HG02938 (cell line): ENCODE measurements around the gene FAM184B.

Experiments used
- ATAC-seq: cut with Tn5 transposase; IDR thresholded peaks from one replicate; pipeline ENCODE4 v1.9.1; 2021; ENCODE audit warnings: mild to moderate bottlenecking, moderate library complexity; ENCODE audit not compliant: unreplicated experiment

FAM184B gene

GRCh38 chr4:17781300-17782287 is at the start of gene FAM184B:
Gene FAM184B (minus strand): TSS chr4:17781621. CDS start chr4:17781299, 322 bp downstream.
- no peak for ATAC-seq

GRCh38 chr4:17823871-17824669 is 42.6 kb upstream of the FAM184B start:
- no peak for ATAC-seq

- peak; percentile 88 for ATAC-seq
Observed at GRCh38 chr4:17817027-17817426, 35.6 kb upstream of the FAM184B start.

- no peak for ATAC-seq
Observed at GRCh38 chr4:17816142-17816541, 34.7 kb upstream of the FAM184B start.

- ATAC-seq, result no peak
Observed at GRCh38 chr4:17814140-17814539, 32.7 kb upstream of the FAM184B start.

GRCh38 chr4:17812801-17813200 is 31.4 kb upstream of the FAM184B start:
- no peak for ATAC-seq

GRCh38 chr4:17812125-17812524 is 30.7 kb upstream of the FAM184B start:
- no peak for ATAC-seq

GRCh38 chr4:17811078-17811603 is 29.7 kb upstream of the FAM184B start:
- peak; percentile 24 for ATAC-seq

GRCh38 chr4:17810260-17811077 is 29.0 kb upstream of the FAM184B start, which contains the start of the genes DCAF16 and NCAPG:
Gene DCAF16 (minus strand): TSS chr4:17810757. CDS start chr4:17804141, 6,616 bp downstream.
Gene NCAPG (plus strand): TSS chr4:17810979. CDS start chr4:17811078, 99 bp downstream.
- ATAC-seq, result peak; percentile 87

- ATAC-seq, result no peak
Observed at GRCh38 chr4:17809667-17810066, 28.2 kb upstream of the FAM184B start.

- ATAC-seq, result no peak
Observed at GRCh38 chr4:17807446-17807845, 26.0 kb upstream of the FAM184B start.

GRCh38 chr4:17805580-17806155 is 24.2 kb upstream of the FAM184B start:
- no peak for ATAC-seq

- no peak for ATAC-seq
Observed at GRCh38 chr4:17797808-17798207, 16.4 kb upstream of the FAM184B start.

GRCh38 chr4:17794730-17795129 is 13.3 kb upstream of the FAM184B start:
- no peak for ATAC-seq

GRCh38 chr4:17788956-17789355 is 7.5 kb upstream of the FAM184B start:
- no peak for ATAC-seq

GRCh38 chr4:17787315-17787714 is 5.9 kb upstream of the FAM184B start:
- no peak for ATAC-seq

- ATAC-seq, result no peak
Observed at GRCh38 chr4:17786567-17786966, 5.1 kb upstream of the FAM184B start.

GRCh38 chr4:17785858-17786257 is 4.4 kb upstream of the FAM184B start:
- no peak for ATAC-seq

GRCh38 chr4:17780501-17781299 is 721 bp downstream of the FAM184B start:
- no peak for ATAC-seq
